Keratinocyte (primary cell): Measurements from ENCODE around the gene SIPA1. TPM values are rescaled to one million over a fixed set of nuclear protein-coding genes. Genes with fewer than 3 reads are reported as not detected.
A peak's percentile ranks its signal among the peaks of the same experiment; 100 is the strongest.

Experiments
- DNase-seq: peaks from one replicate; pipeline ENCODE4 v3.0.0-alpha.2; 2011; ENCODE audit warnings: low read depth, missing footprints, low spot score
- FAIRE-seq: peaks from 2 replicates; lab custom pipeline; 2011; peaks lifted over from hg19 to GRCh38; lab: Jason Lieb, UNC
- H2AFZ ChIP-seq: 2 replicates; pipeline ENCODE4 v1.6.0; 2012; ENCODE audit warnings: low read length, control low read depth, inconsistent platforms; ENCODE audit not compliant: control insufficient read depth
- H3K27ac ChIP-seq: 2 replicates; pipeline ENCODE4 v1.5.1; 2011; ENCODE audit warnings: low read length; ENCODE audit not compliant: control insufficient read depth, insufficient read depth
- H3K27me3 ChIP-seq: 3 replicates; pipeline ENCODE4 v1.6.0; 2011; ENCODE audit warnings: low read length; ENCODE audit not compliant: control insufficient read depth, insufficient read depth; ENCODE audit errors: extremely low read depth
- H3K36me3 ChIP-seq, 2 experiments: 2 replicates in 1 of 2; 3 replicates in 1 of 2; pipeline ENCODE4 v1.5.1; 2011; ENCODE audit warnings: low read length in 2 of 2, mild to moderate bottlenecking in 1 of 2; ENCODE audit not compliant: control insufficient read depth in 2 of 2, insufficient read depth in 2 of 2; ENCODE audit errors: extremely low read depth in 1 of 2
- H3K4me1 ChIP-seq: 3 replicates; pipeline ENCODE4 v1.5.1; 2011; ENCODE audit warnings: low read length; ENCODE audit not compliant: control insufficient read depth, insufficient read depth; ENCODE audit errors: extremely low read depth
- H3K4me2 ChIP-seq: 3 replicates; pipeline ENCODE4 v1.6.0; 2011; ENCODE audit warnings: low read depth, low read length; ENCODE audit not compliant: control insufficient read depth, insufficient read depth; ENCODE audit errors: extremely low read depth
- H3K4me3 ChIP-seq, 3 experiments: fragments of 200-600 bp in 1 of 3; sonication (generic) in 1 of 3; 2 replicates in 2 of 3; 3 replicates in 1 of 3; pipeline ENCODE4 v1.5.1; 2011 to 2016; ENCODE audit warnings: low read length in 3 of 3, mild to moderate bottlenecking in 3 of 3, control low read depth in 2 of 3, inconsistent platforms in 1 of 3, low read depth in 1 of 3, mixed read lengths in 1 of 3, mixed run types in 1 of 3, moderate library complexity in 1 of 3; ENCODE audit not compliant: control insufficient read depth in 2 of 3, insufficient read depth in 2 of 3; ENCODE audit errors: extremely low read depth in 1 of 3
- H3K79me2 ChIP-seq: 2 replicates; pipeline ENCODE4 v1.6.0; 2012; ENCODE audit warnings: low read length; ENCODE audit not compliant: control insufficient read depth, insufficient read depth
- H3K9ac ChIP-seq: 3 replicates; pipeline ENCODE4 v1.6.0; 2011; ENCODE audit warnings: low read length; ENCODE audit not compliant: control insufficient read depth, insufficient read depth; ENCODE audit errors: extremely low read depth
- H3K9me1 ChIP-seq: 3 replicates; pipeline ENCODE4 v1.6.0; 2011; ENCODE audit warnings: low read length; ENCODE audit not compliant: control insufficient read depth, insufficient read depth; ENCODE audit errors: extremely low read depth
- H3K9me3 ChIP-seq: 2 replicates; pipeline ENCODE4 v1.5.1; 2012; ENCODE audit warnings: low read depth, low read length; ENCODE audit not compliant: control insufficient read depth
- H4K20me1 ChIP-seq: 3 replicates; pipeline ENCODE4 v1.6.0; 2011; ENCODE audit warnings: low read length; ENCODE audit not compliant: control insufficient read depth, insufficient read depth; ENCODE audit errors: extremely low read depth
- EZH2 ChIP-seq: IDR thresholded peaks from one replicate; pipeline ENCODE4 v1.6.1; 2012; ENCODE audit warnings: inconsistent platforms, mild to moderate bottlenecking, low read length, moderate library complexity
- dilution Hi-C: fragments of 300-500 bp; cut with MboI; formaldehyde crosslinking; loops from one replicate; pipeline ENCODE4 v1.7.0; 2020; ENCODE audit warnings: low sequenced_read_pairs; ENCODE audit not compliant: extremely low pct_ligation_motif_present
- polyA plus RNA-seq, 5 experiments: library from polyadenylated mRNA; depleted of rRNA in 3 of 5; stranded (reverse) in 3 of 5; stranded (forward) in 1 of 5; unstranded in 1 of 5; fragments of >200 nt; gene quantifications; 1 replicate in 1 of 5; 2 replicates in 3 of 5; 3 replicates in 1 of 5; pipeline versions ENCODE4 v1.2.1 to v1.2.3, GENCODE V29; 2011 to 2012; ENCODE audit warnings: missing spikeins in 2 of 5, low read depth in 1 of 5, low replicate concordance in 1 of 5
- TF ChIP-seq, protein P1 (sequence below), 3 experiments: IDR thresholded peaks in 1 of 3; conservative IDR thresholded peaks in 1 of 3; optimal IDR thresholded peaks in 1 of 3; 2 replicates in 2 of 3; 3 replicates in 1 of 3; pipeline versions ENCODE3 to v1.5.1; 2011; ENCODE audit warnings: low read length in 3 of 3, mild to moderate bottlenecking in 3 of 3, moderate library complexity in 2 of 3, control low read depth in 1 of 3, inconsistent platforms in 1 of 3; ENCODE audit not compliant: insufficient read depth in 2 of 3; ENCODE audit errors: extremely low read depth in 1 of 3

Gene SIPA1
- polyA plus RNA-seq, 1 donor (not counting 4 experiments of a cell fraction or from before 2014, with no cell fraction given): 4.5 TPM

GRCh38 chr11:65592858-65593517 is 44.9 kb upstream of the SIPA1 start:
- no peak for FAIRE-seq
- DNase-seq: peak; percentile 79
- peaks cover 3 to 14% of the 10 kb centered on the region in 2 experiments for H3K36me3 ChIP-seq
- peak overlapping the region; percentile 37 for H3K9ac ChIP-seq
- TF ChIP-seq EZH2: no peak
- TF ChIP-seq, protein P1, sequence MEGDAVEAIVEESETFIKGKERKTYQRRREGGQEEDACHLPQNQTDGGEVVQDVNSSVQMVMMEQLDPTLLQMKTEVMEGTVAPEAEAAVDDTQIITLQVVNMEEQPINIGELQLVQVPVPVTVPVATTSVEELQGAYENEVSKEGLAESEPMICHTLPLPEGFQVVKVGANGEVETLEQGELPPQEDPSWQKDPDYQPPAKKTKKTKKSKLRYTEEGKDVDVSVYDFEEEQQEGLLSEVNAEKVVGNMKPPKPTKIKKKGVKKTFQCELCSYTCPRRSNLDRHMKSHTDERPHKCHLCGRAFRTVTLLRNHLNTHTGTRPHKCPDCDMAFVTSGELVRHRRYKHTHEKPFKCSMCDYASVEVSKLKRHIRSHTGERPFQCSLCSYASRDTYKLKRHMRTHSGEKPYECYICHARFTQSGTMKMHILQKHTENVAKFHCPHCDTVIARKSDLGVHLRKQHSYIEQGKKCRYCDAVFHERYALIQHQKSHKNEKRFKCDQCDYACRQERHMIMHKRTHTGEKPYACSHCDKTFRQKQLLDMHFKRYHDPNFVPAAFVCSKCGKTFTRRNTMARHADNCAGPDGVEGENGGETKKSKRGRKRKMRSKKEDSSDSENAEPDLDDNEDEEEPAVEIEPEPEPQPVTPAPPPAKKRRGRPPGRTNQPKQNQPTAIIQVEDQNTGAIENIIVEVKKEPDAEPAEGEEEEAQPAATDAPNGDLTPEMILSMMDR (optimal IDR thresholded peaks at IDR 0.05 in 1 of 3, IDR thresholded peaks at IDR 0.05 in 1 of 3, conservative IDR thresholded peaks at IDR 0.05 in 1 of 3; ENCODE audit: extremely low read depth in 1 of 3, insufficient read depth in 2 of 3, low read length in 3 of 3): no peak
- H4K20me1 ChIP-seq: no peaks in the 10 kb centered on the region
- peak overlapping the region in 2 of 3 experiments; percentile 18 to 34 for H3K4me3 ChIP-seq
- no peaks in the 10 kb centered on the region for H3K79me2 ChIP-seq
- H3K27me3 ChIP-seq: no peaks in the 10 kb centered on the region
- no peaks in the 10 kb centered on the region for H3K9me3 ChIP-seq
- no peak overlapping the region for H2AFZ ChIP-seq
- no peaks in the 10 kb centered on the region for H3K9me1 ChIP-seq
- H3K4me2 ChIP-seq: peak overlapping the region; percentile 62
- dilution Hi-C loops: no loop called here
- H3K27ac ChIP-seq: no peak overlapping the region
- H3K4me1 ChIP-seq: peaks cover 32% of the 10 kb centered on the region

- no peaks in the 10 kb centered on the region for H4K20me1 ChIP-seq
- H3K36me3 ChIP-seq: peaks cover 3 to 17% of the 10 kb centered on the region in 2 experiments
- peaks cover 27% of the 10 kb centered on the region for H3K4me1 ChIP-seq
- H3K4me3 ChIP-seq: no peak overlapping the region
- DNase-seq: no peak
- no peaks in the 10 kb centered on the region for H3K79me2 ChIP-seq
- no peaks in the 10 kb centered on the region for H3K27me3 ChIP-seq
- H3K4me2 ChIP-seq: no peak overlapping the region
- no peak overlapping the region for H3K27ac ChIP-seq
- FAIRE-seq: peak; percentile 63
- no peak overlapping the region for H3K9ac ChIP-seq
- H2AFZ ChIP-seq: no peak overlapping the region
- dilution Hi-C loops: no loop called here
- H3K9me1 ChIP-seq: no peaks in the 10 kb centered on the region
- TF ChIP-seq, protein P1 (optimal IDR thresholded peaks at IDR 0.05 in 1 of 3, IDR thresholded peaks at IDR 0.05 in 1 of 3, conservative IDR thresholded peaks at IDR 0.05 in 1 of 3; ENCODE audit: extremely low read depth in 1 of 3, insufficient read depth in 2 of 3, low read length in 3 of 3): peak; percentile 71 to 77 (median 76)
- TF ChIP-seq EZH2: no peak
- no peaks in the 10 kb centered on the region for H3K9me3 ChIP-seq
Observed at GRCh38 chr11:65593518-65594414, 44.1 kb upstream of the SIPA1 start.
